Gastroesophageal sphincter (tissue), 4 donors: ENCODE results near the gene PHKA1. TPM values are rescaled to one million over a fixed set of nuclear protein-coding genes. Genes with fewer than 3 reads are reported as not detected.
A peak's percentile ranks its signal among the peaks of the same experiment; 100 is the strongest.

Experiments
- ATAC-seq: fragments of 150-250 bp; one replicate; pipeline ENCODE4 v1.9.1; 2016; ENCODE audit warnings: mild to moderate bottlenecking, moderate library complexity
- H3K27ac ChIP-seq, 4 donors: fragments of 200-600 bp; sonication (generic) in 3 of 4; 1 replicate in 3 of 4; 2 replicates in 1 of 4; pipeline ENCODE4 v1.5.1; 2016 to 2019
- H3K27me3 ChIP-seq: fragments of 200-600 bp; sonication (generic); one replicate; pipeline ENCODE4 v1.5.1; 2019
- H3K36me3 ChIP-seq, 2 donors: fragments of 200-600 bp; sonication (generic); one replicate each; pipeline ENCODE4 v1.5.1; 2019; ENCODE audit warnings: control low read depth in 1 of 2
- H3K4me1 ChIP-seq, 3 donors: fragments of 200-600 bp; sonication (generic); 1 replicate in 2 of 3; 2 replicates in 1 of 3; pipeline ENCODE4 v1.5.1; 2016 to 2019; ENCODE audit warnings: control low read depth in 2 of 3
- H3K4me3 ChIP-seq, 2 donors: fragments of 200-600 bp; sonication (generic); one replicate each; pipeline ENCODE4 v1.5.1; 2019; ENCODE audit warnings: mild to moderate bottlenecking in 1 of 2, moderate library complexity in 1 of 2
- H3K9me3 ChIP-seq, 3 donors: fragments of 200-600 bp; sonication (generic); one replicate each; pipeline ENCODE4 v1.5.1; 2017 to 2019; ENCODE audit warnings: control low read depth in 2 of 3
- EP300 ChIP-seq: sonication (generic); formaldehyde crosslinking; IDR thresholded peaks from one replicate; pipeline ENCODE4 v1.6.1; 2017; ENCODE audit warnings: antibody characterized with exemption, mild to moderate bottlenecking
- POLR2A ChIP-seq, 2 donors: fragments of 450-650 bp; IDR thresholded peaks; one replicate each; pipeline ENCODE4 v1.6.1; 2017; ENCODE audit warnings: antibody characterized with exemption in 2 of 2, mild to moderate bottlenecking in 2 of 2, moderate library complexity in 1 of 2
- POLR2AphosphoS5 ChIP-seq: sonication (generic); formaldehyde crosslinking; IDR thresholded peaks from one replicate; pipeline ENCODE4 v1.6.1; 2017; ENCODE audit warnings: antibody characterized with exemption
- WGBS, 2 donors: methylation state at CpG; one replicate each; pipeline ENCODE4 v1.1.5; 2018; ENCODE audit warnings: low coverage in 1 of 2; 5-methylcytosine and 5-hydroxymethylcytosine counted together
- total RNA-seq, 4 donors: library from RNA; depleted of rRNA; stranded (reverse); fragments of >200 nt; gene quantifications; one replicate each; pipeline ENCODE4 v1.1.0, GENCODE V29; 2016
- TF ChIP-seq, protein P1 (sequence below), 4 experiments: fragments of 200-600 bp in 2 of 4; fragments of 450-650 bp in 2 of 4; sonication (generic) in 1 of 4; IDR thresholded peaks; one replicate each; pipeline ENCODE4 v1.5.1; 2017 to 2019; ENCODE audit warnings: antibody characterized with exemption in 4 of 4, mild to moderate bottlenecking in 2 of 4, moderate library complexity in 2 of 4

The PHKA1 gene
- total RNA-seq, 4 donors from 2014 or later: 4.5 to 22.9 (median 15.7) TPM

DNA sequence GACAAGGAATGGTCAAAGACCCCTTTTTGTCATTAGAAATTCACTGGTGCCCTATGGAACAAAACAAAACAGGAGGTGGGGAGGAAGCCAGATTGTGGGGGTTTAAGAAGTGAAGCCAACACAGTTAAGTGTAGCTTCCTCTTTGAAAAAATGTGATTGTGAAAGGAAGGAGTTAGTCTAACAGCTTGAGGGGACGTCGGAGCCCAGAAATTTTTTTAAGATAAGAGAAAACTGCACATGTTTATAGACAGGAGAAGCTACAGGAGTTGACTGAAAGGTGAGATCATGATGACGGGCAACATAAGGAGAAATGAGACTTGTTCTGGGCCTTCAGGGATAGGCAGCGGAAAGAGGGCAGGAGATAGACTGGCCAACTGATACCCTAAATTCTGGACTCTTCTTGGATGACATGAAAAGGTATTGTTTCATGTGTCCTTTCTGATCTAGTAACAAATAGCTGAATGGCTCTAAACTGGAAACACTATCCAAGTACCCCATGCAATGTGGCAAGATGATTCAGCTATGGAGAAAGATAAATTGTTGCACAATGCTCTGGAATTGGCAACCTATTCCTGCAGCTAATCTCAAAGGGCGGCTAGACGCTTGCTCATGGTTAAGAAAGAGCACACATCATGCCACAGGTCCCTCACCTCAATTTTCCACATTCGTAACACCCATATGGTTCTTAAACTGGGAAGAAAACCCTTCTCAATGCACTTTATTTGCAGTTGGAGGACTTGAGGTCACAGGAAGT is 137.8 kb downstream of the PHKA1 start:
- TF ChIP-seq POLR2A (IDR thresholded peaks at IDR 0.05): no peak
- TF ChIP-seq POLR2AphosphoS5: no peak
- no peaks in the 10 kb centered on the region for H3K27me3 ChIP-seq
- peaks cover 0 to 6% of the 10 kb centered on the region in 2 donors for H3K36me3 ChIP-seq
- H3K27ac ChIP-seq: no peak overlapping the region
- 74 to 81% methylated on average over 5 to 6 of the region's 7 CpGs for WGBS, 2 donors
- no peaks in the 10 kb centered on the region for H3K9me3 ChIP-seq
- peaks cover 0 to 6% (median 0%) of the 10 kb centered on the region in 3 donors for H3K4me1 ChIP-seq
- ATAC-seq: no peak
- no peak overlapping the region for H3K4me3 ChIP-seq

DNA sequence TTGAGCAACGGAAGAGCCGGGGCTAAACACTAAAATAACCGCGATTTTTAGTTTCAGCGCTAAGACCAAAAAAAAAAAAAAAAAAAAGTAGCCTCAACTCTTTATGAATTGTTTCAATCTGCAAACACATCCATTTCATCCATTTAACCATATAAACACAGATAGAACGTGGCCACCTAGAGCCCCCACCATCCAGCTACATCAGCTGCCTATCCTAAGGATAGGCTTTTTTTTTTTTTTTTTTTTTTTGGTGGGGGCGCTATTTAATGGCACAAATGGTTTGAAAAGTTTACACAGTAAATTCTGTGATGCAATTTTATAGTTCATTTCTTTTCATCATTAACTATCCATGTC is 141.0 kb downstream of the PHKA1 start:
- WGBS, 2 donors: 0 to 8% methylated on average over 7 of the region's 7 CpGs
- Histone ChIP-seq H3K4me1 (peaks cover 0 to 6% (median 0%) of the 10 kb centered on the region in 3 donors), H3K4me3 (peak overlapping the region; percentile 63 to 99), H3K36me3 (peaks cover 0 to 10% of the 10 kb centered on the region in 2 donors), H3K27me3 (no peaks in the 10 kb centered on the region), H3K9me3 (no peaks in the 10 kb centered on the region), H3K27ac (peak overlapping the region in 2 of 4 donors; percentile 78 to 81)
- TF ChIP-seq POLR2A (IDR thresholded peaks at IDR 0.05) (no peak), EP300 (no peak), POLR2AphosphoS5 (no peak)
- TF ChIP-seq, protein P1, sequence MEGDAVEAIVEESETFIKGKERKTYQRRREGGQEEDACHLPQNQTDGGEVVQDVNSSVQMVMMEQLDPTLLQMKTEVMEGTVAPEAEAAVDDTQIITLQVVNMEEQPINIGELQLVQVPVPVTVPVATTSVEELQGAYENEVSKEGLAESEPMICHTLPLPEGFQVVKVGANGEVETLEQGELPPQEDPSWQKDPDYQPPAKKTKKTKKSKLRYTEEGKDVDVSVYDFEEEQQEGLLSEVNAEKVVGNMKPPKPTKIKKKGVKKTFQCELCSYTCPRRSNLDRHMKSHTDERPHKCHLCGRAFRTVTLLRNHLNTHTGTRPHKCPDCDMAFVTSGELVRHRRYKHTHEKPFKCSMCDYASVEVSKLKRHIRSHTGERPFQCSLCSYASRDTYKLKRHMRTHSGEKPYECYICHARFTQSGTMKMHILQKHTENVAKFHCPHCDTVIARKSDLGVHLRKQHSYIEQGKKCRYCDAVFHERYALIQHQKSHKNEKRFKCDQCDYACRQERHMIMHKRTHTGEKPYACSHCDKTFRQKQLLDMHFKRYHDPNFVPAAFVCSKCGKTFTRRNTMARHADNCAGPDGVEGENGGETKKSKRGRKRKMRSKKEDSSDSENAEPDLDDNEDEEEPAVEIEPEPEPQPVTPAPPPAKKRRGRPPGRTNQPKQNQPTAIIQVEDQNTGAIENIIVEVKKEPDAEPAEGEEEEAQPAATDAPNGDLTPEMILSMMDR (IDR thresholded peaks at IDR 0.05): no peak
- no peak for ATAC-seq

DNA sequence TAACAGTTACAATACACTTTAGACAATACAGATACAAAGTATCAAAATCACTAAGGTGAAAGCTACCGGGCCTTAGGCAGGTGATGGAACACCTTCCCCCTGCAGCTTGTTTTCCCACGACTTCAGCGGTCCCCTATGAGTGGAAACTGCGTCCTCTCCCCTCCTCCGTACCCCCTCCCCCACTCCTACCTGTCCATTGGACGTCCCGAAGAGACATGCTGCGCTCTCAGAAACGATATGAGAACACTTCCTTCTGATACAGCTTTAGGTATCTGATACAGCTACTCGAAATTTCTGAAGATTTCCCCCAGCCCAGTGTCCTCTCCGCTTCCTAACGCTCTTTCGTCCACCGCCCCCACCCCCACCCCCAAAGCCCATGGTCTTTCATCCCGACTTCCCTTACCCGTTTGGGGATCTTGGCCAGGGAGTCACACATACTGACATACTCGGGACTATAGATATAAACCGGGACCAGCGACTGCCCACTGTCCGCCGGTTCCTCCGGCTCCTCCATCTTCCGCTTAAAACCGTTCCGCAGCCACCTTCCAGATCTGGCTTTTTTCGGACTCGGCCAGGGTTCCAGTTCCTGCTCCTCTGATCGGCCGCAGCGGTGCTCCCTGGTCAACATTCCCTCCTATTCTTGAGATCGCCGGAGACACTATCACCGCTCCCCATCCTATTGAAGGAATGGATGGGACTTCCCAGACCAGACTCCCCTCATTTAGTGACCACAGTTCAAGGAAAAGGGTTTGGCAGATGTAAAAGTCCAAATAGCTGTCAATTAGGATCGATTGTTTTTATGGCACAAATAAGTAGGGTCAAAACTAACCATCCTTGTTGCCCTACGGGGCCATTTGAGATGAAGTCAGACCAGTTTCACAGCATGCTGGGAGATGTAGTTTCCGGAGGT is 141.6 kb downstream of the PHKA1 start, which contains the start of gene HDAC8:
TSS of gene HDAC8 (minus strand) at position 596 of the 910 bp plus-strand sequence. CDS start at position 514, 82 bp downstream.
- WGBS, 2 donors: 1 to 23% methylated on average over 17 to 19 of the region's 36 CpGs
- TF ChIP-seq EP300: no peak
- peak; percentile 14 for TF ChIP-seq POLR2AphosphoS5
- no peak for TF ChIP-seq POLR2A (IDR thresholded peaks at IDR 0.05)
- TF ChIP-seq, protein P1 (IDR thresholded peaks at IDR 0.05): no peak
- no peaks in the 10 kb centered on the region for H3K27me3 ChIP-seq

DNA sequence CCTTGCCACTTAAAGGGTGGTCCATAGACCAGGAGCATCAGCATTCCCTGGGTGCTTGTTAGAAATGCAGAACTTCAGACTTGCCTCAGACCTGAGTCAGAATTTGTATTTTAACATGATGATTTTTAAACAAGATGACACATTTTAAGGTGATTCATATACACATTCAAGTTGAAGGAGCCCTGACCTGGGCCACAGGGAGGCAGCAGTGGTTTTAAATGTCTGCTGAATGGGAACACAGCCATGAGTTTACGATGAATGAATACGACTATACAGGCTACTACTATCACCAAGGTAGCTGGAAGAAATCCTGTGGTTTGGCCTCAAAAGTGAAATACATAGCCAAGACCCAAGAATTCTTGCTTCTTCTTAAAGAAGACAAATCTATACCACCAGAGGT is 144.3 kb downstream of the PHKA1 start:
- TF ChIP-seq POLR2A (IDR thresholded peaks at IDR 0.05): no peak
- TF ChIP-seq EP300: no peak
- TF ChIP-seq, protein P1 (IDR thresholded peaks at IDR 0.05): no peak
- no peak for TF ChIP-seq POLR2AphosphoS5
- Histone ChIP-seq H3K4me3 (no peak overlapping the region), H3K27ac (no peak overlapping the region), H3K36me3 (peaks cover 0 to 43% of the 10 kb centered on the region in 2 donors), H3K9me3 (no peaks in the 10 kb centered on the region), H3K4me1 (peaks cover 0 to 6% (median 0%) of the 10 kb centered on the region in 3 donors), H3K27me3 (no peaks in the 10 kb centered on the region)
- no peak for ATAC-seq
- 50 to 83% methylated on average over 2 of the region's 2 CpGs for WGBS, 2 donors

More for the DNA sequence above, 141.6 kb downstream of the PHKA1 start, which contains the start of gene HDAC8:
- H3K9me3 ChIP-seq: no peaks in the 10 kb centered on the region
- ATAC-seq: peak; percentile 84
- H3K36me3 ChIP-seq: peaks cover 0 to 16% of the 10 kb centered on the region in 2 donors
- peak within 1 kb of the TSS; percentile 63 to 99 for H3K4me3 ChIP-seq
- peaks cover 0 to 6% (median 0%) of the 10 kb centered on the region in 3 donors for H3K4me1 ChIP-seq
- peak within 1 kb of the TSS; percentile 69 to 81 (median 80) for H3K27ac ChIP-seq

DNA sequence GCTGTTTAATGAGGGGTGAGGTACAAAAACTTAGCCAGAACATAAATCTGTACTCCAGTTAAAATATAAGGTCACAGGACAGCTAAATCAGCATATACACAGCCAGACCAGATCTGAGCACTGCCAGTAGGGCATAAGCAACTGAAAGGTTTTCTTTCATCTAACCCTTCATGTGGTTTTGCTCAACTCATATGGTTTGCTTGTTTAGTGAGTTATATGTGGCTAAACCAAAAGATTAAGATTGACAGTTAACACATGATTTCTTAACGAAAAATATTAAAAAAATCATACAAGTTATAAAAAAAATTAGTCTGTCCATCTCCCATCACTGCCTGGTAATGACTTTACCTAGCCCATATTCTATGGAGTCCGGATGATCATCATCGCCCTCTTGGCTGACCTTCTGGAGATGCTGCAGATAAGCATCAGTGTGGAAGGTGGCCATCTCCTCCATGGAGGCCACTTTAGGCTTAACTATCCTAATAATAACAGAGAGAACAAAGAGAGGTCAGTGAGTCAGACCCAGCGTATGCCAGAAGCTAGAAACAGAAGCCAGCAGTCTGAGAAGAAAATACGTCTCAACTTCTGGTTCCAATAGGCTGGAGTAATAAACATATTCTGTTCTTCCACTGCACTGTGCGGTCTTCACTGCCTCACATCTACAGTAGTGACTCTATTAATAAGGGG is 145.6 kb downstream of the PHKA1 start:
- H3K36me3 ChIP-seq: peaks cover 0 to 53% of the 10 kb centered on the region in 2 donors

More for the DNA sequence above, 145.6 kb downstream of the PHKA1 start:
- ATAC-seq: no peak
- Histone ChIP-seq H3K4me3 (no peak overlapping the region), H3K4me1 (peaks cover 0 to 6% (median 0%) of the 10 kb centered on the region in 3 donors), H3K27ac (no peak overlapping the region), H3K9me3 (no peaks in the 10 kb centered on the region), H3K27me3 (no peaks in the 10 kb centered on the region)
- no peak for TF ChIP-seq EP300
- TF ChIP-seq, protein P1 (IDR thresholded peaks at IDR 0.05): no peak
- no peak for TF ChIP-seq POLR2A (IDR thresholded peaks at IDR 0.05)
- no peak for TF ChIP-seq POLR2AphosphoS5
- 48 to 69% methylated on average over 3 to 6 of the region's 6 CpGs for WGBS, 2 donors
